Thymus (tissue), 11 donors: ENCODE results near the gene ST3GAL5. TPM values are rescaled to one million over a fixed set of nuclear protein-coding genes. Genes with fewer than 3 reads are reported as not detected.
"Not testable (repeated sequence)": the region's sequence is repeated elsewhere in the genome, so short reads cannot be mapped to it uniquely, and the experiment has no call there.

Experiments used
- DNase-seq, 9 donors: peaks; one replicate each; pipeline ENCODE4 v3.0.0-alpha.2; 2013; ENCODE audit warnings: low spot score in 9 of 9, low read depth in 6 of 9, missing footprints in 1 of 9
- H3K27ac ChIP-seq, 2 donors: one replicate each; pipeline ENCODE4 v1.5.1; 2013; ENCODE audit warnings: control low read depth in 1 of 2, low read depth in 1 of 2, low read length in 1 of 2, mild to moderate bottlenecking in 1 of 2, moderate library complexity in 1 of 2
- H3K27me3 ChIP-seq, 2 donors: one replicate each; pipeline ENCODE4 v1.5.1; 2013; ENCODE audit warnings: low read length in 1 of 2; ENCODE audit not compliant: control insufficient read depth in 2 of 2, insufficient read depth in 1 of 2
- H3K36me3 ChIP-seq, 2 donors: one replicate each; pipeline ENCODE4 v1.5.1; 2013; ENCODE audit warnings: low read length in 1 of 2, mild to moderate bottlenecking in 1 of 2, moderate library complexity in 1 of 2; ENCODE audit not compliant: control insufficient read depth in 2 of 2, insufficient read depth in 2 of 2
- H3K4me1 ChIP-seq, 2 donors: one replicate each; pipeline ENCODE4 v1.5.1; 2013; ENCODE audit warnings: low read length in 2 of 2; ENCODE audit not compliant: control insufficient read depth in 2 of 2, insufficient read depth in 2 of 2
- H3K4me3 ChIP-seq, 2 donors: one replicate each; pipeline ENCODE4 v1.5.1; 2013; ENCODE audit warnings: low read length in 2 of 2, control low read depth in 1 of 2, mild to moderate bottlenecking in 1 of 2
- H3K9me3 ChIP-seq, 2 donors: one replicate each; pipeline ENCODE4 v1.5.1; 2013; ENCODE audit warnings: low read length in 1 of 2, mild to moderate bottlenecking in 1 of 2; ENCODE audit not compliant: control insufficient read depth in 2 of 2, insufficient read depth in 1 of 2
- WGBS: extraction: QIAGEN DNeasy Blood & Tissue Kit; methylation state at CpG from one replicate; pipeline ENCODE4 v1.1.7; 2013; 5-methylcytosine and 5-hydroxymethylcytosine counted together
- polyA plus RNA-seq: library from polyadenylated mRNA; stranded (reverse); fragments of 200-250 nt; gene quantifications from one replicate; pipeline ENCODE4 v1.2.3, GENCODE V29; 2013
- total RNA-seq: library from RNA; stranded (reverse); fragments of 120-200 nt; gene quantifications from one replicate; pipeline ENCODE4 v1.2.4, GENCODE V29; 2013
- donor health status: healthy.

Gene ST3GAL5
- total and polyA plus RNA-seq, 2 donors: 35.4 to 39.2 TPM

DNA sequence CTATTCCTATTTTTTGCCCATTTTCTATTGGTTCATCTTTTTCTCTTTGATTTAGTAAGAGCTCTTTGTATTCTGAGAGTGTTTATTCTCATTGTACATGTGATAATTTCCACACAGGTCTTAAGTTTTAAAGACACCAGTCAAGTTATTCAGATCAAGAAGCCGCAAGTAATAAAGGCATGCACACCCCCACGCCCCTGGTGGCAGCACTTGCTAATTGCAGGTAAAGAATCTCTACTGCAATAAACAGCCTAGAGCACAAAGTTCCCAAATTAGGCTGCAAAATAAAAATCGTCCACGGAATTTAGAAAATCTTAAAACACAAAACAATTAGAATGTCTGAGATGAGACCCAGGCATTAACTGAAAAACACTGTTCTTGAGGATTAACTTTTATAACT, 45.2 kb downstream of the ST3GAL5 start:
- Histone ChIP-seq H3K9me3 (peaks cover 0 to 3% of the 10 kb centered on the region in 2 donors), H3K4me1 (peaks cover 0 to 8% of the 10 kb centered on the region in 2 donors), H3K4me3 (no peak overlapping the region), H3K27ac (no peak overlapping the region), H3K36me3 (peaks cover 56 to 83% of the 10 kb centered on the region in 2 donors), H3K27me3 (no peaks in the 10 kb centered on the region)
- no peak for DNase-seq
- WGBS: 87% methylated on average over 4 of the region's 4 CpGs

DNA sequence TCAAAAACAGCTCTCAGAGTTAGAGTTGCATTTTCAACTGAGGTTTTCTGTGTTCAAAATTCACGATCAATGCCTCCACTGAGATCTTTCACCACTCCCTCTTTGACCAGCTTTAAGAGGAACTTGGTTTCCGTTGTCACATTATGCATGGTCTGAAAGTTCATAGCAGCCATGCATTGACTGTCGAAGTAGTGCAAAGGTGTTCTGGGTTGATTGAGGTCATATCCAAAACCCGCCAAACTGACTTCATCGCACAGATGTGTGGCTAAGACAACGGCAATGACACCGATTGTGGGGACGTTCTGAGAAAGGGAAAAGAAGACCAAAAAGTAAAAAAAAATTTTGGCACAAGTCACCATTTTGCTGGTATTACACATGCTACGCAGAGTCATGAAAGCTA, 48.7 kb downstream of the ST3GAL5 start:
- H3K36me3 ChIP-seq: peaks cover 34 to 58% of the 10 kb centered on the region in 2 donors

DNA sequence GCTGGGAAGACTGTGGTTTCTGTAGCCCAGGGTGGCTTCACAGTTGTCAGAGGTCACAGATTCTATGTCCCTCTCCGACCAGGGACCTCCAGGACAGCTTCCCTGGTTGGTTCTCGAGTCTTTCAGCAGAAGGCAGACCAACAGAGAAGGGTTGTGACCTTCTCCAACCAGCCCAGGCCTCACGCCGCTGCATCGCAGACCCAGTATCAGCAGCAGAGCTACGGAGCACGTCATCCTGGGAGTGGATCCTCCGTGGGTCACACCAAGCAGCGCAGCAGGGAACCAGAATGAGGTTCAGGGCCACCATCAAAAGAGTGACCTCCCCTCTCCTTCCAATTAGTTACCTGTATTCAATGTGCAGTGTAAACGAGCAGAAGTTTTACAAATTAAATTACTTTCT, 49.3 kb downstream of the ST3GAL5 start:
- no peak overlapping the region for H3K27ac ChIP-seq
- H3K4me1 ChIP-seq: peaks cover 0 to 4% of the 10 kb centered on the region in 2 donors
- H3K27me3 ChIP-seq: no peaks in the 10 kb centered on the region
- no peak overlapping the region for H3K4me3 ChIP-seq
- H3K36me3 ChIP-seq: peaks cover 31 to 52% of the 10 kb centered on the region in 2 donors
- H3K9me3 ChIP-seq: peaks cover 0 to 1% of the 10 kb centered on the region in 2 donors
- DNase-seq: no peak
- 98% methylated on average over 10 of the region's 10 CpGs for WGBS

More for the DNA sequence above, 48.7 kb downstream of the ST3GAL5 start:
- no peaks in the 10 kb centered on the region for H3K27me3 ChIP-seq
- H3K27ac ChIP-seq: peak overlapping the region in 1 of 2 donors; percentile 8
- peaks cover 0 to 3% of the 10 kb centered on the region in 2 donors for H3K9me3 ChIP-seq
- no peak overlapping the region for H3K4me3 ChIP-seq
- 86% methylated on average over 9 of the region's 9 CpGs for WGBS
- DNase-seq: peak in 3 of 9 donors; percentile 25 to 50 (median 31)
- H3K4me1 ChIP-seq: peaks cover 0 to 4% of the 10 kb centered on the region in 2 donors

GRCh38 chr2:85838641-85839040, 50.1 kb downstream of the ST3GAL5 start:
- H3K27ac ChIP-seq: no peak overlapping the region
- DNase-seq: no peak
- H3K27me3 ChIP-seq: no peaks in the 10 kb centered on the region
- peaks cover 25 to 44% of the 10 kb centered on the region in 2 donors for H3K36me3 ChIP-seq
- H3K4me3 ChIP-seq: no peak overlapping the region
- WGBS: 98% methylated on average over 6 of the region's 6 CpGs
- H3K9me3 ChIP-seq: no peaks in the 10 kb centered on the region
- H3K4me1 ChIP-seq: peaks cover 0 to 4% of the 10 kb centered on the region in 2 donors

- 83% methylated on average over 4 of the region's 4 CpGs for WGBS
- peaks cover 25 to 41% of the 10 kb centered on the region in 2 donors for H3K36me3 ChIP-seq
- H3K9me3 ChIP-seq: no peaks in the 10 kb centered on the region
- H3K27ac ChIP-seq: no peak overlapping the region
- no peaks in the 10 kb centered on the region for H3K27me3 ChIP-seq
- DNase-seq: no peak
- no peak overlapping the region for H3K4me3 ChIP-seq
- peaks cover 0 to 4% of the 10 kb centered on the region in 2 donors for H3K4me1 ChIP-seq
Measured at GRCh38 chr2:85838181-85838580, 50.6 kb downstream of the ST3GAL5 start.

DNA sequence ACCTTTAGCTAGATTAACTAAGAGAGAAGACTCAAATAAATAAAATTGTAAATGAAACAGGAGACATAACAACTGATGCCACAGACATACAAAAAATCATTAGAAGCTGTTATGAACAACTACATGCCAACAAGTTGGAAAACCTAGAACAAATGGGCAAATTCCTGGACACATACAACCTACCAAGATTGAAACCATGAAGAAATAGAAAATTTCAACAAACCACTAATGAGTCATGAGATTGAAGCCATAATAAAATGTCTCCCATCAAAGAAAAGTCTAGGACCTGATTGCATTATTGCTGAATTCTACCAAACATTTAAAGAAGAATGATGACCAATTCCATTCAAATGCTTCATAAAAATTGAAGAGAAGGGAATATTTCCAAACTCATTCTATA, 54.3 kb downstream of the ST3GAL5 start:
- Histone ChIP-seq H3K4me1 (peaks cover 0 to 5% of the 10 kb centered on the region in 2 donors), H3K36me3 (peaks cover 6 to 16% of the 10 kb centered on the region in 2 donors), H3K27ac (no peak overlapping the region), H3K27me3 (no peaks in the 10 kb centered on the region), H3K9me3 (peaks cover 0 to 4% of the 10 kb centered on the region in 2 donors), H3K4me3 (no peak overlapping the region)
- DNase-seq: no peak

GRCh38 chr2:85831735-85832134, 57.1 kb downstream of the ST3GAL5 start:
- peaks cover 0 to 4% of the 10 kb centered on the region in 2 donors for H3K9me3 ChIP-seq
- DNase-seq: no peak
- peaks cover 0 to 18% of the 10 kb centered on the region in 2 donors for H3K4me1 ChIP-seq
- no peaks in the 10 kb centered on the region for H3K27me3 ChIP-seq
- H3K4me3 ChIP-seq: no peak overlapping the region
- WGBS: 97% methylated on average over 2 of the region's 2 CpGs
- H3K27ac ChIP-seq: no peak overlapping the region
- no peaks in the 10 kb centered on the region for H3K36me3 ChIP-seq

GRCh38 chr2:85830645-85831044, 58.1 kb downstream of the ST3GAL5 start:
- no peaks in the 10 kb centered on the region for H3K27me3 ChIP-seq
- no peak overlapping the region for H3K4me3 ChIP-seq
- H3K27ac ChIP-seq: no peak overlapping the region
- H3K36me3 ChIP-seq: no peaks in the 10 kb centered on the region
- WGBS: 30% methylated on average over 1 of the region's 1 CpG
- H3K4me1 ChIP-seq: peaks cover 0 to 18% of the 10 kb centered on the region in 2 donors
- DNase-seq: no peak
- peaks cover 0 to 4% of the 10 kb centered on the region in 2 donors for H3K9me3 ChIP-seq

DNA sequence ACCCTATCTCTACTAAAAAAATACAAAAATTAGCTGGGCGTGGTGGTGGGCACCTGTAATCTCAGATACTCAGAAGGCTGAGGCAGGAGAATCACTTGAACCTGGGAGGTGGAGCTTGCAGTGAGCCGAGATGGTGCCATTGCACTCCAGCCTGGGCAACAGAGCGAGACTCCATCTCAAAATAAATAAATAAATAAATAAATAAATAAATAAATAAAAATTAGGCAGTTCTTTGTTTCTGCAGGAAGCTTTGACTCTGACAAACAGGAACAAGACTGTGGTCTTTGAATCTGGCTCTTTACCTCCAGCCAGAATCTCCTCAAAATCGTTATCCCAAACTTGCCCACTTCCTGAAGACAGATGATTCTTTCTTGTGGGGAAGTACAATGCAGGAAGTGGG, 59.4 kb downstream of the ST3GAL5 start:
- not testable (repeated sequence) for H3K27me3 ChIP-seq, H3K36me3 ChIP-seq, H3K4me3 ChIP-seq, DNase-seq, H3K9me3 ChIP-seq, H3K27ac ChIP-seq
- H3K4me1 ChIP-seq: peaks cover 0 to 18% of the 10 kb centered on the region in 2 donors
- WGBS: 76% methylated on average over 4 of the region's 4 CpGs
